HL-60 (cell line): ENCODE results near the gene DNAL4.

Source experiments
- DNase-seq, 2 experiments: peaks; one replicate each; pipeline ENCODE4 v3.0.0-alpha.2; 2010 to 2020; ENCODE audit warnings: low read depth in 1 of 2, low spot score in 1 of 2
- H3K27ac ChIP-seq: fragments of 250-450 bp; sonication (Bioruptor Pico); replicated peaks from 2 replicates; pipeline ENCODE4 v1.5.1; 2020; ENCODE audit warnings: mild to moderate bottlenecking, moderate library complexity
- H3K27me3 ChIP-seq: fragments of 250-450 bp; sonication (Bioruptor Pico); 2 replicates; pipeline ENCODE4 v1.5.1; 2021; ENCODE audit warnings: mild to moderate bottlenecking, moderate library complexity; ENCODE audit not compliant: insufficient read depth, poor library complexity, severe bottlenecking
- H3K4me3 ChIP-seq: replicated peaks from 2 replicates; pipeline ENCODE4 v1.5.1; 2011; ENCODE audit warnings: mild to moderate bottlenecking, control low read depth, low read length; ENCODE audit not compliant: insufficient read depth
- CTCF ChIP-seq: IDR thresholded peaks from one replicate; pipeline ENCODE4 v1.5.1; 2011; ENCODE audit warnings: low read length, control low read depth, inconsistent platforms; ENCODE audit not compliant: insufficient read depth
- GABPA ChIP-seq: IDR thresholded peaks from 2 replicates; pipeline ENCODE4 v1.6.1; 2012; ENCODE audit warnings: low read depth
- POLR2AphosphoS5 ChIP-seq: IDR thresholded peaks from 2 replicates; pipeline ENCODE4 v1.6.1; 2012; ENCODE audit warnings: low read depth
- REST ChIP-seq: IDR thresholded peaks from 2 replicates; pipeline ENCODE4 v1.6.1; 2012; ENCODE audit warnings: low read depth; ENCODE audit not compliant: insufficient replicate concordance
- SPI1 ChIP-seq: IDR thresholded peaks from 2 replicates; pipeline ENCODE4 v1.6.1; 2012; ENCODE audit warnings: low read depth, mild to moderate bottlenecking, borderline replicate concordance

Gene DNAL4

GRCh38 chr22:38823637-38824036 lies 29.7 kb upstream of the DNAL4 start:
- Histone ChIP-seq H3K27ac (no peak overlapping the region), H3K4me3 (no peak overlapping the region), H3K27me3 (peaks cover 2% of the 10 kb centered on the region)
- no peak for DNase-seq
- TF ChIP-seq CTCF (no peak), POLR2AphosphoS5 (no peak), REST (no peak), GABPA (no peak), SPI1 (no peak)

- Histone ChIP-seq H3K4me3 (no peak overlapping the region), H3K27ac (no peak overlapping the region), H3K27me3 (peaks cover 2% of the 10 kb centered on the region)
- TF ChIP-seq CTCF, result no peak
- TF ChIP-seq POLR2AphosphoS5, result no peak
- no peak for TF ChIP-seq REST
- TF ChIP-seq GABPA, result no peak
- no peak for TF ChIP-seq SPI1
- no peak for DNase-seq
These were observed 29.1 kb upstream of the DNAL4 start for GRCh38 chr22:38823076-38823475.

GRCh38 chr22:38820020-38820419 lies 26.1 kb upstream of the DNAL4 start:
- TF ChIP-seq REST (no peak), CTCF (no peak), GABPA (no peak), SPI1 (no peak), POLR2AphosphoS5 (no peak)
- no peak for DNase-seq
- Histone ChIP-seq H3K27ac (no peak overlapping the region), H3K27me3 (no peaks in the 10 kb centered on the region), H3K4me3 (no peak overlapping the region)
